Nephron (organoid): ENCODE measurements around the gene THSD4.

Experiments
- H3K27ac Mint-ChIP-seq, 3 experiments: 2 replicates each; pipeline ENCODE4 v1.8.0; 2020; ENCODE audit warnings: mixed read lengths in 3 of 3, mild to moderate bottlenecking in 2 of 3, moderate library complexity in 1 of 3
- H3K27me3 Mint-ChIP-seq: 2 replicates; pipeline ENCODE4 v1.8.0; 2021; ENCODE audit warnings: low read depth, mild to moderate bottlenecking, moderate library complexity, mixed read lengths
- H3K36me3 Mint-ChIP-seq: 2 replicates; pipeline ENCODE4 v1.8.0; 2020; ENCODE audit warnings: low read depth, mixed read lengths
- H3K4me1 Mint-ChIP-seq: 2 replicates; pipeline ENCODE4 v1.8.0; 2020; ENCODE audit warnings: mixed read lengths
- H3K4me3 Mint-ChIP-seq, 3 experiments: 2 replicates each; pipeline ENCODE4 v1.8.0; 2020; ENCODE audit warnings: mild to moderate bottlenecking in 3 of 3, mixed read lengths in 3 of 3, moderate library complexity in 2 of 3
- H3K9me3 Mint-ChIP-seq: 2 replicates; pipeline ENCODE4 v1.8.0; 2020; ENCODE audit warnings: mixed read lengths
- CTCF ChIP-seq, 3 experiments: fragments of 200-600 bp; sonication (generic); IDR thresholded peaks; one replicate each; pipeline ENCODE4 v1.5.0; 2021; ENCODE audit warnings: antibody characterized with exemption in 3 of 3; ENCODE audit not compliant: unreplicated experiment in 3 of 3

THSD4 gene

GRCh38 chr15:71325481-71325880 is 210.2 kb downstream of the THSD4 start:
- H3K4me3 Mint-ChIP-seq: no peak overlapping the region
- H3K36me3 Mint-ChIP-seq: no peaks in the 10 kb centered on the region
- H3K9me3 Mint-ChIP-seq: no peaks in the 10 kb centered on the region
- TF ChIP-seq CTCF (IDR thresholded peaks at IDR 0.05; ENCODE audit: unreplicated experiment in 3 of 3): no peak
- H3K27ac Mint-ChIP-seq: no peak overlapping the region
- peaks cover 19% of the 10 kb centered on the region for H3K4me1 Mint-ChIP-seq
- H3K27me3 Mint-ChIP-seq: no peaks in the 10 kb centered on the region

GRCh38 chr15:71328453-71328852 is 213.2 kb downstream of the THSD4 start:
- Mint-ChIP-seq H3K27ac (peak overlapping the region; percentile 49 to 74 (median 72)), H3K4me3 (no peak overlapping the region), H3K27me3 (no peaks in the 10 kb centered on the region), H3K36me3 (no peaks in the 10 kb centered on the region), H3K4me1 (peaks cover 42% of the 10 kb centered on the region), H3K9me3 (no peaks in the 10 kb centered on the region)
- no peak for TF ChIP-seq CTCF (IDR thresholded peaks at IDR 0.05; ENCODE audit: unreplicated experiment in 3 of 3)

DNA sequence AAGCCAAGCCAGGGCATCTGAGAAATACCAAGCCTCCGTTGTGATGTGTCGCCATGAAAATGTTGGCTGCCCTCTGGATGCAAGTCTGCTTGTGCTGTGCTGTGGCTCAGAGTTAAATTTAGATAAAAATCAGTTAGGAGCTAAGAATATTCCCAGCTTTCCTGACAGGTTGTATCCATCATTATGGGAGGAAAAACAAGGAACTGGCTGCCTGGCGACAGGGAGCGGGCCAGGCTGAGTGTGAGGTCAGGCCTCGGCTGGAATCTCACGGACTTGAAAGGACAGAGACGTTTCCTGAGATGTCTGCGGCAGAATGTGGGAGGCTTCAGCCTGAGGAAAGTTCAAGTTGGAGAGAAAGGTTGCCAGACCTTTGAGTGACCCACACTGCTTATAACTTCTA is 213.8 kb downstream of the THSD4 start:
- Mint-ChIP-seq H3K9me3 (no peaks in the 10 kb centered on the region), H3K27me3 (no peaks in the 10 kb centered on the region), H3K4me3 (no peak overlapping the region), H3K4me1 (peaks cover 44% of the 10 kb centered on the region), H3K27ac (peak overlapping the region; percentile 49 to 74 (median 72)), H3K36me3 (no peaks in the 10 kb centered on the region)
- no peak for TF ChIP-seq CTCF (IDR thresholded peaks at IDR 0.05; ENCODE audit: unreplicated experiment in 3 of 3)

DNA sequence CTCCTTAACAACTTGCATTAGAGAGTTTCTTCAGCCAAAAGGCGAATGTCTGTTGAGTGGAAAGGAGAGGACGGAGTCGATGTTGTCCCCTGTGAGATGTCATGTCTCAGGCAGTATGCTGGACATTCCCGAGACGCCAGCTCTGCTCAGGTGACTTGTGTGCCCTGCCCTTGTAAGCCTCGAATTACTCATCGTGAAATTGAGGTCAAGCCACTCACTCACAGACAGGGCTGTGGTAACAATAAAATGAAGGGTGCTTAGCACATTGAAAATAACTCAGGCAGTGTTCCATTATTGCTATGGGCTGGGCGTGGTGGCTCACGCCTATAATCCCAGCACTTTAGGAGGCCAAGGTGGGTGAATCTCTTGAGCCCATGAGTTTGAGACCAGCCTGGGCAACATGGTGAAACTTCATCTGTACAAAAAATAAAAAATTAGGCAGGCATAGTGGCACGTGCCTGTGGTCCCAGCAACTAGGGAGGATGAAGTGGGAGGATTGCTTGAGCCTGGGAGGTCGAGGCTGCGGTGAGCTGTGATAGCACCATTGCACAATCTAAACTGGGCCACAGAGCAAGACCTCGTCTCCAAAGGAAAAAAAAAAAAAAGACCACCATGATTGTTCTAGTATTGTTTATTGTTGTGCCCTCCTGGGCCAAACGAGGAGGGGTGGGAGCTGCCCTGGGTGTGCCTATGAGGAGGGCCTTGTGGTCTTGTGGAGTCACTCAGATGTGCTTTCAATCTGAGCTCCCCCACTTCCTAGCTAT is 214.4 kb downstream of the THSD4 start:
- H3K4me3 Mint-ChIP-seq: no peak overlapping the region
- H3K36me3 Mint-ChIP-seq: no peaks in the 10 kb centered on the region
- peaks cover 51% of the 10 kb centered on the region for H3K4me1 Mint-ChIP-seq
- H3K9me3 Mint-ChIP-seq: no peaks in the 10 kb centered on the region
- TF ChIP-seq CTCF (IDR thresholded peaks at IDR 0.05; ENCODE audit: unreplicated experiment in 3 of 3): no peak
- no peaks in the 10 kb centered on the region for H3K27me3 Mint-ChIP-seq
- peak overlapping the region; percentile 49 to 74 (median 72) for H3K27ac Mint-ChIP-seq

DNA sequence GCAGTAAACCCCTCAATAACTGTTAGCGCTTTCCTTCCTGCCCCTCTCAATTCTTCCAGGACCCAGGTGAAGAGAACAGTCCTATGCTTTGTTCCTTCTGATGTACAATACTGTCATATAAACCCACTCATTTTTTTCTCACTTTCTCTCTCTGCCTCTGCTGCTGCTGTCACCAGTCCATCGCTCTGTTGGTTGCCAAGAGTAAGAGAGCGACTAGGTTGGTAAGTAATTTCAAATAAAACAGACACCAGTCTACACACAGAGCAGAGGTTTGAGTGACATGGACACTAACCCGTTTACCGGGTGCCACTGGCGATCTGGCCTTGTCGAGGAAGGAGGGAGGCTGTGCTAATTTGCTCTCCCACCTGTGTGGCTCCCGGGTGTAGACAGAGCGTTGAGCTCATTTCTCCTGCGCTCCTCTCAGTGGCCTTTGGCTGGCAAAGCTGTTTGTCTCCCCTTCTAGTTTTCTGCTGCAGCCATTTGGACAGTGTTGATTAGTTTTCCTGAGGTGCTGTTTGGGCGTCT is 215.4 kb downstream of the THSD4 start:
- TF ChIP-seq CTCF (IDR thresholded peaks at IDR 0.05; ENCODE audit: unreplicated experiment in 3 of 3): no peak
- H3K27me3 Mint-ChIP-seq: no peaks in the 10 kb centered on the region
- H3K9me3 Mint-ChIP-seq: no peaks in the 10 kb centered on the region
- no peak overlapping the region for H3K4me3 Mint-ChIP-seq
- H3K36me3 Mint-ChIP-seq: no peaks in the 10 kb centered on the region
- H3K27ac Mint-ChIP-seq: peak overlapping the region; percentile 14 to 73 (median 15)
- peaks cover 61% of the 10 kb centered on the region for H3K4me1 Mint-ChIP-seq

DNA sequence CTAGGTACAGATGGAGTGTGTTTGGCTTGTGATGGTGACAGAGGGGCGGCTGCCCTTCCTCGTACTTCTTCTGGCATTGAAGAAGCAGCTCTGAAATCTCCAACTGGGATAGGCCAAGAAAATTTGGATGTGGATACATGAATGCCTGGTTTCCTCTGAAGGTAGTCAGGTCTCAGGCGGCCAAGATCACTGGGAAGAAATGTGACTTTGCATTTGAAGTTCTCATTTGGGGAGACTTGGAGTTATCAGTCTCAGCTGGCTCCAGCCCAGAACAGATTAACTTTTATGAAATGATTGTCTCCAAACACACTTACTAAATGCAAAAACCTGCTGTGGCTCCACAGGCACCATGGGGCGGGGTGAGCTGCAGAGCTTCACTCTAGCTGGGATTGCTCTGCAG is 215.9 kb downstream of the THSD4 start:
- no peaks in the 10 kb centered on the region for H3K36me3 Mint-ChIP-seq
- H3K4me1 Mint-ChIP-seq: peaks cover 66% of the 10 kb centered on the region
- no peaks in the 10 kb centered on the region for H3K27me3 Mint-ChIP-seq
- peak overlapping the region; percentile 14 to 73 (median 15) for H3K27ac Mint-ChIP-seq
- TF ChIP-seq CTCF (IDR thresholded peaks at IDR 0.05; ENCODE audit: unreplicated experiment in 3 of 3): no peak
- no peaks in the 10 kb centered on the region for H3K9me3 Mint-ChIP-seq
- no peak overlapping the region for H3K4me3 Mint-ChIP-seq
